ENCODE measurements around the gene IP6K2. TPM values are rescaled to one million over a fixed set of nuclear protein-coding genes. Genes with fewer than 3 reads are reported as not detected.

IP6K2 gene
- total and polyA plus RNA-seq, 5 donors from 2014 or later = 54.0 to 107 (median 55.9) TPM

DNA sequence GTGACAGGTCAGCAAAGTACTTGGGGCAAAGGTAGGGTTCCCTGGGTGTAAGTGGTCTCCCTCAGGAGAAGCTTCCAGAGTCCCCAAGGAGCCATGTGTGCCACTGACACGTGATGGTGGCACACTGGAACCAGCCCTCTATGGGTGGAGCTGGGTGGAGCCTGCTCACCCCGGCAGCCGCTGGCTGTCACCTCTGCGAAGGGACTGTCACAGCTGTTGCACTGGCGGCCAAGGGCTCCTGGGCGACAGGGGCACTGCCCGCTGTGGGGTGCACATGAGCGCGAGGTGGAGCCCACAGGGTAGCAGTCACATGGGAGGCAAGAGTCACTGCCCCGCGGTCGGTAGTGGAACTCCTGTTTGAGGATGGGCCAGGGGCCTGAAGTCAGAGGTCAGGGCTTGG, 66.3 kb downstream of the IP6K2 start:
- DNase-seq (no peak), ATAC-seq (ENCODE audit: low read depth in 2 of 2) (no peak)
- Mint-ChIP-seq H3K27ac (no peak overlapping the region), H3K4me1 (peaks cover 0 to 11% (median 4%) of the 10 kb centered on the region in 4 donors), H3K36me3 (no peaks in the 10 kb centered on the region), H3K9me3 (peaks cover 0 to 2% (median 0%) of the 10 kb centered on the region in 7 donors), H3K27me3 (no peaks in the 10 kb centered on the region), H3K4me3 (peak overlapping the region in 3 of 4 donors; percentile 23 to 62 (median 33))
- no peak overlapping the region for H3K27ac ChIP-seq (ENCODE audit: insufficient read depth, low read length, poor library complexity, severe bottlenecking)
- peaks cover 2% of the 10 kb centered on the region for H3K36me3 ChIP-seq (ENCODE audit: control insufficient read depth, insufficient read depth, low read length)
- H3K9me3 ChIP-seq (ENCODE audit: control insufficient read depth in 2 of 2, low read length in 2 of 2) = no peaks in the 10 kb centered on the region
- H3K27me3 ChIP-seq (ENCODE audit: control insufficient read depth, insufficient read depth, low read length) = no peaks in the 10 kb centered on the region
- H3K4me3 ChIP-seq (ENCODE audit: low read depth, low read length) = no peak overlapping the region
- peaks cover 8% of the 10 kb centered on the region for H3K4me1 ChIP-seq (ENCODE audit: control insufficient read depth, insufficient read depth, low read length, poor library complexity, severe bottlenecking)

GRCh38 chr3:48648188-48648850, 68.7 kb downstream of the IP6K2 start:
- Mint-ChIP-seq H3K27ac (no peak overlapping the region), H3K4me3 (no peak overlapping the region), H3K27me3 (no peaks in the 10 kb centered on the region), H3K9me3 (peaks cover 0 to 1% (median 0%) of the 10 kb centered on the region in 7 donors), H3K4me1 (peaks cover 0 to 2% (median under 1%) of the 10 kb centered on the region in 4 donors), H3K36me3 (no peaks in the 10 kb centered on the region)
- DNase-seq = no peak
- Histone ChIP-seq H3K27ac (ENCODE audit: insufficient read depth, low read length, poor library complexity, severe bottlenecking) (no peak overlapping the region), H3K27me3 (ENCODE audit: control insufficient read depth, insufficient read depth, low read length) (no peaks in the 10 kb centered on the region), H3K4me1 (ENCODE audit: control insufficient read depth, insufficient read depth, low read length, poor library complexity, severe bottlenecking) (no peaks in the 10 kb centered on the region), H3K36me3 (ENCODE audit: control insufficient read depth, insufficient read depth, low read length) (peaks cover 2% of the 10 kb centered on the region), H3K4me3 (ENCODE audit: low read depth, low read length) (no peak overlapping the region), H3K9me3 (ENCODE audit: control insufficient read depth in 2 of 2, low read length in 2 of 2) (no peaks in the 10 kb centered on the region)
- no peak for ATAC-seq (ENCODE audit: low read depth in 2 of 2)

- Histone ChIP-seq H3K4me3 (ENCODE audit: low read depth, low read length) (no peak overlapping the region), H3K36me3 (ENCODE audit: control insufficient read depth, insufficient read depth, low read length) (peaks cover 2% of the 10 kb centered on the region), H3K27ac (ENCODE audit: insufficient read depth, low read length, poor library complexity, severe bottlenecking) (no peak overlapping the region), H3K4me1 (ENCODE audit: control insufficient read depth, insufficient read depth, low read length, poor library complexity, severe bottlenecking) (no peaks in the 10 kb centered on the region), H3K9me3 (ENCODE audit: control insufficient read depth in 2 of 2, low read length in 2 of 2) (no peaks in the 10 kb centered on the region), H3K27me3 (ENCODE audit: control insufficient read depth, insufficient read depth, low read length) (no peaks in the 10 kb centered on the region)
- Mint-ChIP-seq H3K36me3 (no peaks in the 10 kb centered on the region), H3K9me3 (peaks cover 0 to 1% (median 0%) of the 10 kb centered on the region in 7 donors), H3K27ac (no peak overlapping the region), H3K4me1 (peaks cover 0 to 2% (median 0%) of the 10 kb centered on the region in 4 donors), H3K27me3 (no peaks in the 10 kb centered on the region), H3K4me3 (no peak overlapping the region)
- ATAC-seq (ENCODE audit: low read depth in 2 of 2) = no peak
- no peak for DNase-seq
Measured at GRCh38 chr3:48647714-48648113, 69.3 kb downstream of the IP6K2 start.

GRCh38 chr3:48644898-48645760, 71.9 kb downstream of the IP6K2 start:
- Mint-ChIP-seq H3K4me3 (no peak overlapping the region), H3K27me3 (no peaks in the 10 kb centered on the region), H3K36me3 (no peaks in the 10 kb centered on the region), H3K9me3 (peaks cover 0 to 1% (median 0%) of the 10 kb centered on the region in 7 donors), H3K4me1 (peaks cover 0 to 2% (median 0%) of the 10 kb centered on the region in 4 donors), H3K27ac (no peak overlapping the region)
- no peaks in the 10 kb centered on the region for H3K4me1 ChIP-seq (ENCODE audit: control insufficient read depth, insufficient read depth, low read length, poor library complexity, severe bottlenecking)
- peaks cover 2% of the 10 kb centered on the region for H3K36me3 ChIP-seq (ENCODE audit: control insufficient read depth, insufficient read depth, low read length)
- H3K27me3 ChIP-seq (ENCODE audit: control insufficient read depth, insufficient read depth, low read length) = no peaks in the 10 kb centered on the region
- DNase-seq = no peak
- no peak overlapping the region for H3K27ac ChIP-seq (ENCODE audit: insufficient read depth, low read length, poor library complexity, severe bottlenecking)
- H3K9me3 ChIP-seq (ENCODE audit: control insufficient read depth in 2 of 2, low read length in 2 of 2) = no peaks in the 10 kb centered on the region
- ATAC-seq (ENCODE audit: low read depth in 2 of 2) = no peak
- H3K4me3 ChIP-seq (ENCODE audit: low read depth, low read length) = no peak overlapping the region

DNA sequence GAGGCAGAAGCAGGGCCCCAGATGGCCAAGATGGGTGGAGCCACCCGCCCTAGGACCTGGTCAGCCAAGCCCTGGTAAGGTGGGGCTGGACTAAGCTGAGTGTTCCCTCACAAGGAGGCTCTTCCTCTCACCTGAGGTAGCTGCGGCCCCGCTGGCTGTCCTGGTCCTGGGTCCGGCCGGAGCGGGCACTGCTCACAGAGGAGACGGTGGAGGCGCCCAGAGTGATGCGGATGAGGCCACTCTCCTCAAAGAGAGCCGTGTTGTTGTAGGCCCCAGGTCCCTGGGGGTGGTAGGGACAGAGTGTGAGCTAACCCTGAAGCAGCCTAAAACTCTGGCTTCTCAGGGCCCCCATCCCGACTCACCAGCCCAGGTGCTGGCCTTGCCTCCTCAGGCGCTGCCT, 74.4 kb downstream of the IP6K2 start:
- DNase-seq (no peak), ATAC-seq (ENCODE audit: low read depth in 2 of 2) (no peak)
- no peaks in the 10 kb centered on the region for H3K9me3 ChIP-seq (ENCODE audit: control insufficient read depth in 2 of 2, low read length in 2 of 2)
- H3K4me1 ChIP-seq (ENCODE audit: control insufficient read depth, insufficient read depth, low read length, poor library complexity, severe bottlenecking) = no peaks in the 10 kb centered on the region
- peaks cover 0 to 9% (median 5%) of the 10 kb centered on the region in 4 donors for H3K4me1 Mint-ChIP-seq
- peaks cover 0 to 1% (median 0%) of the 10 kb centered on the region in 7 donors for H3K9me3 Mint-ChIP-seq
- H3K36me3 ChIP-seq (ENCODE audit: control insufficient read depth, insufficient read depth, low read length) = no peaks in the 10 kb centered on the region
- H3K27me3 ChIP-seq (ENCODE audit: control insufficient read depth, insufficient read depth, low read length) = no peaks in the 10 kb centered on the region
- H3K27ac ChIP-seq (ENCODE audit: insufficient read depth, low read length, poor library complexity, severe bottlenecking) = no peak overlapping the region
- no peak overlapping the region for H3K4me3 Mint-ChIP-seq
- no peak overlapping the region for H3K4me3 ChIP-seq (ENCODE audit: low read depth, low read length)
- no peak overlapping the region for H3K27ac Mint-ChIP-seq
- no peaks in the 10 kb centered on the region for H3K27me3 Mint-ChIP-seq
- H3K36me3 Mint-ChIP-seq = no peaks in the 10 kb centered on the region

DNA sequence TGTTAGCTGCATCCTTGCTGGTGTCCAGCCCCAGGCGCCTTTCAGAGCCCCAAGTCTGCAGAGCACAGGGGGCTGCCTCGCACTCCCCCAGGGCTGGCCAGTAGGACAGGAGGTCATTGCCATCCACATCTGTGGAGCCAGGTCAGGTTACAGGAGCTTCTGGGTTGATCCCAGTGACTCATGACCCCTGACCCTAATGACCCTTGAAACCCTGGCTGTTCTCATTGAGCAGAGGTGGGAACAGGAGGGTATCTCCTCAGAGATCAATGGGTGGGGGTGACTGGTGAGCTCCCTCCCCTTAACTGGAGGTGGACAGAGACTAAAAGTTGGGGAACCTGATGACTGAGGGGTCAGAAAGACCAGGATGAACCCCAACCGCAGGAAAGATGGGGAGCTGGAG, 75.6 kb downstream of the IP6K2 start:
- Histone ChIP-seq H3K9me3 (ENCODE audit: control insufficient read depth in 2 of 2, low read length in 2 of 2) (no peaks in the 10 kb centered on the region), H3K27ac (ENCODE audit: insufficient read depth, low read length, poor library complexity, severe bottlenecking) (no peak overlapping the region), H3K36me3 (ENCODE audit: control insufficient read depth, insufficient read depth, low read length) (no peaks in the 10 kb centered on the region), H3K4me1 (ENCODE audit: control insufficient read depth, insufficient read depth, low read length, poor library complexity, severe bottlenecking) (peaks cover under 1% of the 10 kb centered on the region), H3K27me3 (ENCODE audit: control insufficient read depth, insufficient read depth, low read length) (no peaks in the 10 kb centered on the region), H3K4me3 (ENCODE audit: low read depth, low read length) (no peak overlapping the region)
- Mint-ChIP-seq H3K27ac (no peak overlapping the region), H3K27me3 (no peaks in the 10 kb centered on the region), H3K9me3 (peaks cover 0 to 1% (median 0%) of the 10 kb centered on the region in 7 donors), H3K36me3 (no peaks in the 10 kb centered on the region), H3K4me3 (no peak overlapping the region), H3K4me1 (peaks cover 0 to 11% (median 5%) of the 10 kb centered on the region in 4 donors)
- DNase-seq = no peak
- no peak for ATAC-seq (ENCODE audit: low read depth in 2 of 2)

DNA sequence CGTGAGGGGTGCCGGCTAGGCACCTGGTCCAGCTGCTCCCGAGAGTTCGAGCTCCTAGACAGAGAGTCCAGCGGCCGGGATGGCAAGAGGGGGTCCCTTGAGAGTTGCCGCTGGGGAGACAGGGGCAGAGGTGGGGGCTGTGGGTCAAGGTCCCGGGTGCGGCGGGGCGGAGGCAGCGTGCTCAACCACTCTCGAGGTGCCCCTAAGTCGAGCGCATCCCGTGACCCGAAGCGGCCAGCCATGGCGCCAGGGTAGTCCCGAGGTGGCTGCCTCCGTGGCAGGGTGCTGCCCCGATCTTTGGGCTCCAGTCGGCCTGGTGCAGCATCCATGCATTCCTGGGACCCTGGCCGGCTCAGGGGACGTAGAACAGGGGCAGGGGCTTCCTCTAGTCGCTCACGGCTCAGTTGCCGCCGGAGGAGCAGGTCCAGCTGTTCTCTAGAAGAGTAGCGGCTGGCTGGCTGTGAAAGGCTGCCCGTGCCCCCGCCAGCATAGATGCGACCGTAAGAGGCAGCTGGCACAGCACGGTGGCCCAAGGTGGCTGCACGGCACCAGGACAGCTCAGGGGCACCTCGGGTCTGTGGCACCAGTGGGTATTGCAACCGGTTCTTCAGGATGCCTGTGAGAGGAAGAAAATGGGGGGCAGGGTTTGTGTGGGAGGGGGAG, 76.9 kb downstream of the IP6K2 start:
- Histone ChIP-seq H3K27ac (ENCODE audit: insufficient read depth, low read length, poor library complexity, severe bottlenecking) (no peak overlapping the region), H3K27me3 (ENCODE audit: control insufficient read depth, insufficient read depth, low read length) (no peaks in the 10 kb centered on the region), H3K36me3 (ENCODE audit: control insufficient read depth, insufficient read depth, low read length) (no peaks in the 10 kb centered on the region), H3K4me3 (ENCODE audit: low read depth, low read length) (no peak overlapping the region), H3K9me3 (ENCODE audit: control insufficient read depth in 2 of 2, low read length in 2 of 2) (no peaks in the 10 kb centered on the region), H3K4me1 (ENCODE audit: control insufficient read depth, insufficient read depth, low read length, poor library complexity, severe bottlenecking) (peaks cover 10% of the 10 kb centered on the region)
- Mint-ChIP-seq H3K36me3 (no peaks in the 10 kb centered on the region), H3K4me3 (peak overlapping the region in 1 of 4 donors; percentile 38), H3K4me1 (peaks cover 0 to 17% (median 11%) of the 10 kb centered on the region in 4 donors), H3K9me3 (peaks cover 0 to 1% (median 0%) of the 10 kb centered on the region in 7 donors), H3K27ac (no peak overlapping the region), H3K27me3 (no peaks in the 10 kb centered on the region)
- no peak for ATAC-seq (ENCODE audit: low read depth in 2 of 2)
- no peak for DNase-seq

Measured in CD4-positive, CD25-positive, alpha-beta regulatory T cell (primary cell).